AG04449 (cell line): ENCODE measurements around the gene FAM204A.

Experiments
- CTCF ChIA-PET: fragments of 350-600 bp; formaldehyde crosslinking; extraction: SDS; loops from one replicate; lab custom pipeline; 2021; ENCODE audit warnings: antibody characterized with exemption; lab: Yijun Ruan, JAX
- POLR2A ChIA-PET: fragments of 400-600, 350-600 bp; formaldehyde crosslinking; extraction: SDS; loops from one replicate; lab custom pipeline; 2020; ENCODE audit warnings: antibody characterized with exemption, inconsistent platforms; lab: Yijun Ruan, JAX
- DNase-seq: peaks from one replicate; pipeline ENCODE4 v3.0.0-alpha.2; 2010; ENCODE audit warnings: low read depth, low spot score
- H3K4me3 ChIP-seq: 2 replicates; pipeline ENCODE4 v1.5.1; 2011; ENCODE audit warnings: low read depth, mild to moderate bottlenecking, control low read depth, low read length
- CTCF ChIP-seq: IDR thresholded peaks from one replicate; pipeline ENCODE4 v1.5.1; 2011; ENCODE audit warnings: mild to moderate bottlenecking, moderate library complexity, low read length, control low read depth, inconsistent platforms; ENCODE audit not compliant: insufficient read depth; ENCODE audit errors: missing control alignments

Gene FAM204A

GRCh38 chr10:118282670-118283069 lies 59.5 kb downstream of the FAM204A start:
- H3K4me3 ChIP-seq = no peak overlapping the region
- no peak for TF ChIP-seq CTCF
- DNase-seq = no peak
- POLR2A ChIA-PET = no interaction called here
- CTCF ChIA-PET = no interaction called here

GRCh38 chr10:118278649-118279048 lies 63.5 kb downstream of the FAM204A start:
- ChIA-PET POLR2A (no interaction called here), CTCF (no interaction called here)
- no peak for DNase-seq
- no peak overlapping the region for H3K4me3 ChIP-seq
- no peak for TF ChIP-seq CTCF

- ChIA-PET POLR2A (no interaction called here), CTCF (no interaction called here)
- no peak overlapping the region for H3K4me3 ChIP-seq
- no peak for TF ChIP-seq CTCF
- no peak for DNase-seq
These were observed 64.3 kb downstream of the FAM204A start for GRCh38 chr10:118277871-118278270.

GRCh38 chr10:118276727-118277126 lies 65.4 kb downstream of the FAM204A start:
- TF ChIP-seq CTCF = no peak
- no peak for DNase-seq
- CTCF ChIA-PET = no interaction called here
- H3K4me3 ChIP-seq = no peak overlapping the region
- POLR2A ChIA-PET = no interaction called here

- CTCF ChIA-PET = no interaction called here
- DNase-seq = no peak
- H3K4me3 ChIP-seq = no peak overlapping the region
- POLR2A ChIA-PET = no interaction called here
- TF ChIP-seq CTCF = no peak
These were observed 65.9 kb downstream of the FAM204A start for GRCh38 chr10:118276204-118276603.

GRCh38 chr10:118273662-118274061 lies 68.5 kb downstream of the FAM204A start:
- ChIA-PET CTCF (no interaction called here), POLR2A (no interaction called here)
- DNase-seq = no peak

More at GRCh38 chr10:118273662-118274061, 68.5 kb downstream of the FAM204A start:
- H3K4me3 ChIP-seq = no peak overlapping the region
- no peak for TF ChIP-seq CTCF
